ENCODE measurements around the gene PTPN5. TPM values are rescaled to one million over a fixed set of nuclear protein-coding genes. Genes with fewer than 3 reads are reported as not detected.

PTPN5 gene
- not detected for total RNA-seq (2021; ENCODE audit: unreplicated experiment)
- polyA plus RNA-seq (2012), result not detected in 2 replicates
- not detected for Bru-seq, nascent RNA
- BruChase-seq, experiment 1, labeled RNA remaining after a 6-hour chase, result percentile 2 among the genes with signal in this experiment
- BruChase-seq, experiment 2, labeled RNA remaining after a 2-hour chase, result not detected
- long read RNA-seq, result 0 reads

DNA sequence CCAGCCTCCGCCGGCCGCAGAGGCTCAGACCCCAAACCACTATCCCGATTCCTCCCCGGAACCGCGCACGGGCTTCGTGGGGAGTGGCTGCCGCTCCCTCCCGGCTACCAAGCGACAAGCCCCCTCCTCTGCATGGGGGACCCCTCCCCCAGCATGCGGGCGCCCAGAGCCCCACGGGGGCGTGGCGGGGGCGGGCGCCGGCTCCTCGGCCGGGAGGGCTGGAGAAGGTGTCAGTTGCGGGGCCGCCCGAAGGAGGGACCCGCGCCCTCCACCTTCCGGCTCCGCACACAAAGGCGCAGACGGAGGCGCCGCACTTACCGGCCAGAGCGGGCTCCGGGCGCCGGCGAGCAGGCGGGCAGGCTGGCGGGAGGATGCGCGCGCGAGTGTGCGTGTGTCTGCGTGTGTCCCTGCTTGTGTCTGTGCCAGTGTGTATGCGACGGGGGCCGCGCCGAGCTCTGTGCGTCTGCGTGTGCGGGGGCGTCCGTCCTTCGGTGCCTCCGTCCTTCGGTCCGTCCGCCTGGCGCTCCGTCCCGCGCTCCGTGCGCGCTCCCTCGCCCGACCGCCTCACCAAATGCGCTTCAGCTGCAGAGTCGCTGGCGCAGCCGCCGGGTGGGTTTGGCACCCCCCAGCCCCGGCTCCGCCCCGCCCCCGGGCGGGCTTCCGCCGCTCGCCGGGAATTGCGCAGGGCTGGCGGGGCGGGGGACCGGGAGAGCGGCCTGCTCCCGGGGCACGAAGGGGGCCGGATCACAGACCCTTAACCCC lies at the start of gene PTPN5:
Gene PTPN5, minus strand, starts transcription at position 592 of the 762 bp plus-strand sequence. CDS start 19,840 bp downstream, outside the sequence.
- TF ChIP-seq RAD21 (IDR thresholded peaks at IDR 0.05; ENCODE audit: low read depth) (no peak), SIN3A (IDR thresholded peaks at IDR 0.05; ENCODE audit: low read depth) (no peak), ZBTB33 (IDR thresholded peaks at IDR 0.05; ENCODE audit: extremely low read depth, insufficient replicate concordance, low read length) (no peak), MAX (IDR thresholded peaks at IDR 0.05) (no peak), POLR2A (IDR thresholded peaks at IDR 0.05; ENCODE audit: borderline replicate concordance, extremely low read depth, insufficient read depth, insufficient read length) (no peak), FOSL1 (IDR thresholded peaks at IDR 0.05; ENCODE audit: low read depth) (no peak), CBX3 (IDR thresholded peaks at IDR 0.05; ENCODE audit: low read depth) (no peak), ATF3 (IDR thresholded peaks at IDR 0.05) (no peak), SRF (IDR thresholded peaks at IDR 0.05; ENCODE audit: low read depth) (no peak), TCF7L2 (IDR thresholded peaks at IDR 0.05; ENCODE audit: borderline replicate concordance, extremely low read depth, insufficient read depth, insufficient read length) (no peak), CTCF (IDR thresholded peaks at IDR 0.05 in 2 of 3, conservative IDR thresholded peaks at IDR 0.05 in 1 of 3; ENCODE audit: borderline replicate concordance in 1 of 3, insufficient read depth in 1 of 3, low read depth in 2 of 3, low read length in 2 of 3) (no peak), EGR1 (IDR thresholded peaks at IDR 0.05; ENCODE audit: low read depth) (no peak), EZH2phosphoT487 (IDR thresholded peaks at IDR 0.05; ENCODE audit: borderline replicate concordance) (no peak), CEBPB (IDR thresholded peaks at IDR 0.05; ENCODE audit: low read depth) (no peak), ELF1 (IDR thresholded peaks at IDR 0.05; ENCODE audit: borderline replicate concordance, low read depth) (no peak), SP1 (IDR thresholded peaks at IDR 0.05; ENCODE audit: low read depth) (no peak)
- Histone ChIP-seq H3K4me1 (ENCODE audit: control insufficient read depth in 1 of 2, insufficient read depth in 2 of 2, low read length in 2 of 2) (no peaks in the 10 kb centered on the region), H3K4me3 (replicated peaks in 1 of 2; ENCODE audit: low read depth in 1 of 2, low read length in 2 of 2) (no peak within 1 kb of the TSS), H4K20me1 (ENCODE audit: insufficient read depth) (no peaks in the 10 kb centered on the region), H3K9ac (ENCODE audit: low read length) (no peak within 1 kb of the TSS), H3K79me2 (ENCODE audit: insufficient read depth, low read length) (no peaks in the 10 kb centered on the region), H3K9me3 (ENCODE audit: control insufficient read depth in 1 of 2, insufficient read depth in 1 of 2, low read depth in 1 of 2, low read length in 2 of 2) (no peaks in the 10 kb centered on the region), H3K27ac (ENCODE audit: low read depth, low read length) (no peak within 1 kb of the TSS), H3K36me3 (ENCODE audit: control insufficient read depth in 1 of 2, insufficient read depth in 2 of 2, low read length in 2 of 2) (no peaks in the 10 kb centered on the region), H2AFZ (ENCODE audit: low read depth, low read length, poor library complexity, severe bottlenecking) (no peak within 1 kb of the TSS), H3K4me2 (ENCODE audit: low read length) (no peak within 1 kb of the TSS), H3K9me2 (ENCODE audit: insufficient read depth) (no peaks in the 10 kb centered on the region), H3K27me3 (ENCODE audit: insufficient read depth, low read length) (peaks cover 4% of the 10 kb centered on the region; the same call in 1 of the 2 replicates)
- no peak for DNase-seq (ENCODE audit: low read depth, low spot score)
- intact Hi-C loops (cut with micrococcal nuclease), result no loop called here
- ChIA-PET CTCF (no interaction called here), POLR2A (no interaction called here), RAD21 (ENCODE audit: low non-redundant PET in 1 of 2, low total read pairs in 2 of 2, uncharacterized antibody in 2 of 2, unreplicated experiment in 2 of 2) (no interaction called here)
- no peak for ATAC-seq
- no TSS peak for BruUV-seq (replicated peaks)
